ENCODE results near the gene KCNQ1OT1.
A peak's percentile ranks its signal among the peaks of the same experiment; 100 is the strongest.

KCNQ1OT1 gene

GRCh38 chr11:2736577-2737225 lies 36.9 kb upstream of the KCNQ1OT1 start:
- DNase-seq (ENCODE audit: low spot score) = no peak

GRCh38 chr11:2735053-2735589 lies 35.3 kb upstream of the KCNQ1OT1 start:
- DNase-seq (ENCODE audit: low spot score) = no peak

GRCh38 chr11:2734181-2735052 lies 34.6 kb upstream of the KCNQ1OT1 start:
- DNase-seq (ENCODE audit: low spot score) = no peak

GRCh38 chr11:2732940-2733628 lies 33.3 kb upstream of the KCNQ1OT1 start:
- no peak for DNase-seq (ENCODE audit: low spot score)

GRCh38 chr11:2732261-2732939 lies 32.6 kb upstream of the KCNQ1OT1 start:
- no peak for DNase-seq (ENCODE audit: low spot score)

GRCh38 chr11:2731130-2732125 lies 31.6 kb upstream of the KCNQ1OT1 start:
- no peak for DNase-seq (ENCODE audit: low spot score)

- no peak for DNase-seq (ENCODE audit: low spot score)
These were observed 30.7 kb upstream of the KCNQ1OT1 start for GRCh38 chr11:2730272-2731129.

- no peak for DNase-seq (ENCODE audit: low spot score)
These were observed 30.0 kb upstream of the KCNQ1OT1 start for GRCh38 chr11:2729841-2730240.

- DNase-seq (ENCODE audit: low spot score) = no peak
These were observed 29.0 kb upstream of the KCNQ1OT1 start for GRCh38 chr11:2728663-2729332.

- no peak for DNase-seq (ENCODE audit: low spot score)
These were observed 28.4 kb upstream of the KCNQ1OT1 start for GRCh38 chr11:2728128-2728662.

- DNase-seq (ENCODE audit: low spot score) = no peak
These were observed 27.2 kb upstream of the KCNQ1OT1 start for GRCh38 chr11:2726964-2727363.

GRCh38 chr11:2725368-2726300 lies 25.8 kb upstream of the KCNQ1OT1 start:
- no peak for DNase-seq (ENCODE audit: low spot score)

GRCh38 chr11:2724653-2725367 lies 25.0 kb upstream of the KCNQ1OT1 start:
- no peak for DNase-seq (ENCODE audit: low spot score)

- DNase-seq (ENCODE audit: low spot score) = no peak
These were observed 24.3 kb upstream of the KCNQ1OT1 start for GRCh38 chr11:2724104-2724503.

- DNase-seq (ENCODE audit: low spot score) = no peak
These were observed 23.2 kb upstream of the KCNQ1OT1 start for GRCh38 chr11:2722955-2723354.

- peak; percentile 91 for DNase-seq (ENCODE audit: low spot score)
These were observed 21.6 kb upstream of the KCNQ1OT1 start for GRCh38 chr11:2721210-2721916.

Data from ecto neural progenitor cell (in vitro differentiated cells).